ENCODE measurements around the gene CDH13.

Gene CDH13

DNA sequence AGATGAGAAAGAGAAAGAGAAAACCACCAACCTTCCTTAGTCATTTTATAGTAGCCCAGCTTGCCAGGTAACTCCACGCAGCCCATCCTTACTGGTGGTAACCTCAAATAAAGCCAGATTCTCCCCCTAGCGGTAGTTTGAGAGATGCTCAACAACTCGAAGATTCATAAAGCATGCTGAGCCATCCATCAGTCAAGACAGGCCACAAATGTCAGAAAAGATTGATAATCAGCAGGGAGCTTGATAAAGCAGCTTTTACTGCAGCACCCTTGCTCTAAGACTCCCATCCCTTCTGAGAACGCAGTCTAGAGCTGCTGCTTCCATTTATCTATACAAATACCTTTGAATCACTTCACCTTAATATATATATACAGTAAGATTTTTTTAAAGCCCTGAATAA lies 729.5 kb downstream of the CDH13 start:
- peak; percentile 52 for DNase-seq (ENCODE audit: low spot score)

DNA sequence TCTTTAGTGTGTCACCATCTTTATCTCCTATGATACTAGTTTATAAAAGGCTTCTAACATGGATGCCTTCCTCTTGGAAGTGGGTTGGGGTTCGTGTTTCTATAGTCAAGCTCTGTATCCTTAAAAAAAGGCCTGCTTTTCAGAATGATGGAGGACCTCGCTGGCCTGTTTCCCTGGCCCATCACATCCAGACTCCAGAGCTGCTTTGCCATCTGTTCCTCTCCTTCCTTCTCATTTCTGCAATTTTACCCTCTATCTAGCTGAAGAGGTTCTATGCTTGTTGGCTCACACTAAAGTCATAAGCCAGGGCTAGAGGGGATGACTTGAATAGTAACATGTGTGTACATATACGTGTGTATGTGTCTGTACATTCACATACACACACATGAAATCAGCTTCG lies 730.2 kb downstream of the CDH13 start:
- DNase-seq (ENCODE audit: low spot score), result no peak

DNA sequence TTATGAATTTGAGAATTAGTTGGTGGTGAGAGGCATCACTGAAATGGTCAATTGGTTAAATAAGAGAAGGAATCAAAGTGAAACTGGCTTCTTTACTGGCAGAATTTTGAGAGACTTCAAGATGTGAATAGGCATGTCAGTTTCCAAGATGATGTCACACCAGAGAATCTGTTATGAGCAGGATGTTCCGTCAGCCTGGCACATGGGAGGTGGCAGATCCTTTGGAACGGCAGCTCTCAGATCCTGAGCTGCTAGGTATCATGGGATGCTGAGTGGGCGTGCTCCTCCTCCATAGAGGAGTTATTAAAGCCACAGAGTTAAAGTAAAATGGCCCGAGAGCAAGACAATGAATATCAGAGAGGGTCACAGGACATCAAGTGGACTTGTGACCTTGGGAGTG lies 736.8 kb downstream of the CDH13 start:
- no peak for DNase-seq (ENCODE audit: low spot score)

DNA sequence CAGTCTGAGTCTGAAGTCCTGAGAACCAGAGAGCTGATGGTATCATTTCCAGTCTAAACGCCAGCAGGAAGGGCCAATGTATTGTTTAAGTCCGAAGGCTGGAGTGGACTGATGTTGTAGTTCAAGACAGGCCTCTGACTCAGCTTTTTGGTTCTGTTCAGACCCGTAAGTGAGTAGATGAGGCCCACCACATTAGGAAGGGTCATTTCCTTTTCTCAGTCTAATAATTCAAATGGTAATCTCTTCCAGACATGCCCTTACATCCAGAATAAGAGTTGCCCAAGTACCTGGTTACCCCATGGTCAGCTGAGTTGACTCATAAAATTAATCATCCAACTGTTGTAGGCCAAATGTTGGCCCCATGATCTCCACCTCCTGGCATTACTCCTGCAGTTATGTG lies 738.4 kb downstream of the CDH13 start:
- no peak for DNase-seq (ENCODE audit: low spot score)

DNA sequence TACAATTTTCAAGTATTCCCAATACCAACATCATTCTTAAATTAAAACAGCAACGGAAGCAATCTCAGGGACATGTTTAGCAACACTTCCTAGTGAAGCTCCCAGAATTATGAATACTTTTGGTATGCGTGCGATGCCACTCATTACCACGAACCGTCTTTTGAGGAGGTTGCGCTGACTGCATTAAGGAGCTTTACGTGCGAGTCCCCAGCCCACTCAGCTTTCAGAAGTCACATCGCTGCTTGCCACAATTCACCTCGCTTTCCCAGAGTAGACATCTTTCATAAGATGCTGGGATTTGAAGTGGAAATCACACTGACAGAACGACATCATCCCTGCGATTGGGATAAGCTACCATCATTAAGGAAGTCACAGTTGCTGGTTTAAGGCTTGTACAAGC lies 739.5 kb downstream of the CDH13 start:
- DNase-seq (ENCODE audit: low spot score), result no peak

DNA sequence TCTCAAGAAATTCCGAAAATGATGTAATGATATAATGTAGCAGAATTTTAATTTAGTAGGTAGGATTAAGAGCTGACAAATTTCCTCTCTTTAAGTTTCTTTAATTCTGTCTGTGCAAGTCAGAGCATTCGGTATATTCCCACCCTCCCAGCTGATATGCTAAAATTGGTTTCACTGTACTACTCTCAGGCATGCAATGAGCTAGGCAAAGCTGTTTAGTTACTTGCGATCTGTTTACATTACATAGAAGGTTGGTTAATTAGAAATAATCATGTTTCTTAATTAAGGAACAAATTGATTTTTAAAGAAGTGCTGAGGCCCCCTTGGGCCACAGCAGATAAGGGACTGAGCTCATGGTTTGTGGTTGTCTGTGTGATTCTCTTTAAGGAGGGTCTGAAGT lies 748.2 kb downstream of the CDH13 start:
- DNase-seq (ENCODE audit: low spot score), result no peak

DNA sequence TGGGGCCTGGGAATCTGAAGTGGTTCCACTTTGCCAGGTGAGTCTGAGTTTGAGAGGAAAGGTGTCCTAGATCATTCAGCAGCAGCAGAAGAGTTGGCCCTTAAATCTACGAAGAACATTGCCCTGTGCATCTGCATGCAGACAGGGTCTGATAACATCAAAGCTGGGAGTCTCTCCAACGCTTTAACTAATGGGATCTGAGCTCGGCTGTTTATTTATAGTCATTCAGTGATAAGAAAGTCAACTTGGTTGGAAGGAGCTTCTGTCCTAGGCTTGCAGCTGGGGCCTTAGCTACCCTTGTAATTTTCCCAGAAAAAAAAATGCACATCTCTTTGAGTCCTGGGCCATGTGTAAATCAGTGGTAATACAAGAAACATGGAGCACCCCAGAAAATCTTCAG lies 763.0 kb downstream of the CDH13 start:
- no peak for DNase-seq (ENCODE audit: low spot score)

DNA sequence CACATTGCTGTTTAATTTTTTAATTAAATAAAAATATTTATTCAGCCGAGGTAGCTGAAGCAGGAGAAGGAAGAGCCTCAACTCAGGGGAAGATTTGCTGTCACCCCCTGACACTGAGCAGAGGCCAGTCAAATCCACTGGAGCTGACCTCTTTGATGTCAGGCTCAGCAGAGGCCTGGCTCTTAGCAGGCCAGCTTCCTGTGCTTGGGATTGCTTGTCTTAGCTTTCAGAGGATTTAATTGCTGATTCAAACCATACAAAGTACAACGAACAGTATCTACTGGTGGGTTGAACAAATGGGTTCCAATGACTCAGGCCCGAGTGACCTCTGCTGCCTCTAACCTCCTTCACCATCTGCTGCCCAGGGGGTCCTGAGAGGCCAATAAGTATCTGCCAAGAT lies 764.0 kb downstream of the CDH13 start:
- DNase-seq (ENCODE audit: low spot score), result no peak

DNA sequence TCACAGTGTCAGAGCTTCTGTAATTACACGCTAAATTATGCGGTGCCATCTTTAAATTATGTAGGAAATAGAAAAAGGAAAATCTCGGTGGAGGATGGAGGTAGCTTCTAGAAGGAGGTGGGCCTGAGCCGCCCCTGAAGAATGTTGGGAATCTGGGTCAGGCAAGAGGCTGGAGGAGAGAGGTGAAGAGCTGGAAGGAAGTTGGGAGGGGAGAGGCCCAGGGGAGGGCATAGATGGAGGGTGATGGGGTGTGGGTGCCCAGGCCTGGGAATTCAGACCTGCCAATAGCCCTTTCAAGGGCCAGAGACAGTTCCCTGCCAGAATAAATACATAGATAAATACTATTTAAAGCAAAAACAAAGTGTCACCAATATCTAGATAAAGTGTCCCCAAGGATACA lies 766.0 kb downstream of the CDH13 start:
- DNase-seq (ENCODE audit: low spot score), result no peak

DNA sequence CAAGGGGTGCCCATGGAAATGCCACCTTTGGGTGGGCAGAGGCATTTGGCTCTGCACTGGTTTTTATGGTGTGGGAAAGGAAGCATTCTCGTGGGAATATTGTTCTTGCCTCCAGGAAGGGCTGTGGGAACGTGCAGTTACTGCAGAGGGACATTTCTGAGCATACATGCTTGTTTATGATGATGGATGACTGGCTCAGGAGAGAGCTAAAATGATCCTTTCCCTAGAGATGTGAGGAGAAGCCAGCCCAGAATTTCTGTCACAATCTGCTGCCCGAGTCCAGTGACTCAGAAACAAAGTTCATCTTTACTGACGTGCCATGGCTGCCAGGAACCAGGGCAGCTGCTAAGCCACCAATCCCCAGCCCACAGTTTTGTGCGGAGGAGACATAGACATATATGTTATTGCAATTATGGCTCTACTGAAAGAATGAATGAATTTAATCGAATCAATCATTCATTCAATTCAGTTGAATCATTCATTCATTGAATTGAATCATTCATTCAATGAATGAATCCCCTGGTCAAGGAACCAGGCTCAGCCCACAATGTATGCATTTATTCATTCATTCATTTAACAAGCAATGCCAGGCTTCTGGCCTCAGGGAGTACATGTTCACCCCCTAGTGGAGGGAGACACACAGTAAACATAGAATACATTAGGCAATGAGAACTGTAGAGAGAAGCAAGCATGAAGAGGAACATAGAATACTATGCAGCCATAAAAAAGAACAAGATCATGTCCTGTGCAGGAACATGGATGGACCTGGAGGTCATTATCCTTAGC lies 766.6 kb downstream of the CDH13 start:
- DNase-seq (ENCODE audit: low spot score), result no peak

DNA sequence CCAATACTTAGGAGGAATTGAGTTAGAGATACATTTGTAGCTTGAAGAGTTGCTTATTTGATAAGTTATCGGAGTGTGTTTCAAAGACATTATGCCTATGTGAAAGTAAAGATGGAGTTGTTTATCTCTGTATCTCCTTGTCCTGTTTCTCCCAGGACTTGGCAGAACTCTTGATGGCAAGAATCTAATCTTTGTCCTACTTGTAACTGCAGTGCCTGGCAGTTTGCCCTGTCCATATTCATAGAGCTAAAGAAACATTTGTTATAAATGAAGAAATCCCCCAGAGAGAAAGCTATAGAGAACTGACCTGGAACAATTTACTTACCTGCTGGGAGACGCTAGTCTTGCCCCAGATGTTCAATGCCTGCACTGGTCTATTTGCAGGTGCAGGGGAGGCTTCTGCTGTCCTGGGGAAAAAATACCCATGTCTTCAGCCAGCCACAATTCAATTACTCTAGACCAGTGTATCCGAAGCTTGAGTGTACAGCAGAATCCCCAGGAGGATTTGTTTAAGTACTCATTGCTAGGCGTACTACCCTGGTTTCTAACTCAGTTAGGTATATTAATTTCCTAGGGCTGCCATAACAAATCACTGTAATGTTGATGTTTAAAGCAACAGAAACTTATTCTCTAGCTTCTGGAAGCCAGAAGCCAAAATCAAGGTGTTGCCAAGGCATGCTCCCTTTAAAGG lies 771.0 kb downstream of the CDH13 start:
- no peak for DNase-seq (ENCODE audit: low spot score)

DNA sequence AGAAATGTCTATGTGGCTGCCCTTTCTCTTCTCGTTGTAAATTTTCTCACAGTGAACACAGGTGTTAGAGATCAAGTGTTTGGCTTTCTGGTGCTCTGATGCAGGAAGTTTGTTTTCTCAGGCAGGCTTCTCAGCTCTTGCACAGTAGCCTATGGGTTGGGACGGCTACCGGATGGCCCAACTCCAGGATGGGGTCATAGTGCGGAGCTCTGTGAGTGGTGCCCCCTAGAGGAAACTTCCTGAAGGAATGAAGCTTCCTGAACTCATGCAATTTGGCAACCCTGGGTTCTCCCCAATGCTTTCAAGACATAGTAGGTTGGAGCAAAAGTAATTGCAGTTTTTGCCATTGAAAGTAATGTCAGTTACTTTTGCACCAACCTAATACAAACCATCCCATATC lies 773.5 kb downstream of the CDH13 start:
- no peak for DNase-seq (ENCODE audit: low spot score)

DNA sequence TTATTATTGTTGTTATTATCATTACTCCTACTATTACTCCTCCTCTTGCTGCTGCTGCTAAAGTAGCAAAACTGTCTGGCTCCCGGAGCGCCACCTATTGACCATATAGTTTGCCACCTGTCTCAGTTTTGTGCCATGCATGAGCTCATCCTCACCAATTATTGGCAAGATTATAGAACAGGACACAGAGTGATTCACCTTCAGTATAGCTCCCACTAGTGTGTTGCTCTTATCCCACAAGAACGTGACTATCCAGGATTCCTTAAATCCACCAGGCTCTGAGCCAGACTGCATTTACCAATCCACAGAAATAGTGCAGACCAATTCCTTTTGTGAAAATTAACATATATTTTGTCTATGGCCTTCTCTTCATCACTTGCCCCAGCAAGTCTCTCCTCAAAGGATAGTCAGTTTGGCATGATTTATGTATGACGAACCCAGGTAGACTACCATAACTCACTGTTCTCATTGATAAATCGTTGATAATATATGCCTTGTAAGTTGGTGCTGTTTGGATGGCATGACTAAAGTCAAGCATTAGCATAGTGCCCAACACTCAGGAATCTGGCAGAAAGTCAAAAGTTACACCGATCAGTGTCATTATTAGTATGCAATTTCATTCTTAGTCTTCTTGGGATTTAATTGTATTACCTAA lies 775.5 kb downstream of the CDH13 start:
- DNase-seq (ENCODE audit: low spot score), result peak; percentile 29

DNA sequence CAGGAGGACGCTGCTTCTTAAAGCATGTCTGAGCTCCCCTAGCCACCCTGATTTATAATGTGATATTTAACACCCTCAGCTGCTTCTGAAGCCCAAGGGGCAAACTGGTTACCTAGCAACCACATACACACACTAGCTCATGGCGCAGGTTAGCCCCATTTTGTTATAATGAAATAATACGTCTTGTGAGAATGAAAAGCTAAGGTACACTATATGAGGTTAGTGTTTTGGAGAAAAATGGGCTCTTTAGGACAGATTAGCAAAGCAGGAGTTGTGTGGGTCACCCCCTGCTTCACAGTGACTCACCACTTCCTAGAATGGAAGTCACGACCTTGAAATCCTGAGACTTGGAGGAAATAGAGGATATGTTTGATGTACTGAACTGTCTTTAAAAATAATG lies 776.2 kb downstream of the CDH13 start:
- DNase-seq (ENCODE audit: low spot score), result peak; percentile 50

DNA sequence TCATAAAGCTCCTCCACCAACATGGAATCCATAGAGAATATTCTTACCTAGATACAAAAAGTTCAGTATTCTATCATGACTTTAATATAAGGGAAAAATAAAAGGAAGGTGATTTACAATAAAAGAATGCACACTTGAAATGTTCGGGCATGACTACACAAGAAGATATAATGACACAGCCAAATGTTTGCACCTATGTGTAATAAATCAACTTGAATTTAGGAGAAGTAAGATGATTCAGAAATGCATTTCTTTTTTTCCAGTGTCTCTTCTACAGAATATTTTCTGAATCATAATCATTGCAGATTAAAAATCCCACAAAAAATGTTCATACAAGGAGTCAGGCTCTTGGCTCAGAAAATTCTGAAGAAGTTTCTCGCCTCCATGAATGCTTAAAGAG lies 777.0 kb downstream of the CDH13 start:
- peak; percentile 71 for DNase-seq (ENCODE audit: low spot score)

DNA sequence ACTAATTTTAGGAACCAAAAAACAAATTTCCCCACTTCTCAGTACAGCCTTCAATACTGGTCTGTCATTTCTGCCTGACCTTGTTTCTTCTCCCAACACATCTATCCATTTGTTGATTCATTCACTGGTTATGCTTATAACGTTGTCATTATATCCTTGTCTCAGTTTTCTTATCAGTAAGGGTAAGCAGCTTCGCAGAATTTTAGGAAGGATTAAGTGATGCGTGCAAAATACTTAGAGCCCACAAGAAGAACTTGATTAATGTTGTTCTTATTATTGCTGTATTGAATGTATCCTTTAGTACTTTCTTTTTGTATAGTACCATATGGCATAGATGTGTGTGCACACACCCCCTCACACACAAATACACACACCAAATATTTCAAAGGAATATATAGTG lies 777.5 kb downstream of the CDH13 start:
- no peak for DNase-seq (ENCODE audit: low spot score)

DNA sequence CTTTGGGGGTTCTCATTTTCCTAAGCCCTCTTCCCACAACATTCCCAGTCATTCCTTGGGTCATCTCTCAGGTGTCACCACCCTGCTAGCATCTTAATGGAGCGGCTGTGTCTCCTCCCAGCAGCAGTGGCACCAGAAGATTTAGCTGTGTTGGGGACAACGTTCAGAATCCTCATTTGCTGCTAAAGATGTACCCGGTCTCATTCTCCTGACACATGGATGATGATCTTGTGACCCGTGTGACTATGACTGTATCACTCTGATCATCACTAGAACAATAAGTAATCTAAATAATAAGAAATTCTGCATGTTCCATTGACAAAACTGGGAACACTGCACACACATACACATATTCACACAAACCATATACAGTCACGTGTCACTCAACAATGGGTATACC lies 781.2 kb downstream of the CDH13 start:
- DNase-seq (ENCODE audit: low spot score), result no peak

DNA sequence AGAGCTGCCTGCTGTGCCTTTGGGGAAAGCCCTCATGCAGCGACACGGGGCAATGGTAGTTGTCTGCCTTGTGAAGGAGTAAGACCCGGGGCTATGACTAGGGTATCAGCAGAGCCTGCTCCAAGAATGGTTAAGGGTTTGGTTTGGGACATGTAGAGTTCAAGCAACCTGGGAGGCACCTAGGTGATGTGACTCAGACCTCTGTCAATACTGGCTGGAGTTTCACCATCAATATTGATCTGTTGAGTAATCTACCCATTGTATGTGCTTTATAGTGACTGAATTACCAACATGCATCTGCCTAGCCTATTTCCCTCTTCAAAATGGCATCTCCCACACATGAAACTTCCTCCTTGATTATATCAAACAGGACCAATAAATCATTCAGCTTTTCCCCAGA lies 782.6 kb downstream of the CDH13 start:
- DNase-seq (ENCODE audit: low spot score), result no peak

DNA sequence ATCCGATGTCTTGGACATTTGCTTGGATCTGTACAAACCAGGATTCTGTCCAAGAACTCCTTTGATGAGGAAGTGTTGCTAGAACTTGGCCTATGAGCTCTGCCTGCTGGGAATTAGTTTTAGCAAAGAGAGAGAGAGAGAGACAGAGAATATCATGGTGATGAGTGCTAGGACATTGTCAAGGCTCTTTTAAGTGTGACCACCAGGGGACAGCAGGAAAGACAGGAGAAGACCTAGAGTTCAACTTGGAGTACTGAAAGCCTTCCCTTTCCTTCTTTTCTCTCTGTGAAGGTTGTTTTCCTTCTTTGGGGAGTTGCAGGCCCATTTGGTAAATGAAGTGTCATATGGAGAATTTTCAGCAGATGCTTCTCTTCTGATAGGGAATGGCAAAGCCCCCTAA lies 791.8 kb downstream of the CDH13 start:
- no peak for DNase-seq (ENCODE audit: low spot score)

DNA sequence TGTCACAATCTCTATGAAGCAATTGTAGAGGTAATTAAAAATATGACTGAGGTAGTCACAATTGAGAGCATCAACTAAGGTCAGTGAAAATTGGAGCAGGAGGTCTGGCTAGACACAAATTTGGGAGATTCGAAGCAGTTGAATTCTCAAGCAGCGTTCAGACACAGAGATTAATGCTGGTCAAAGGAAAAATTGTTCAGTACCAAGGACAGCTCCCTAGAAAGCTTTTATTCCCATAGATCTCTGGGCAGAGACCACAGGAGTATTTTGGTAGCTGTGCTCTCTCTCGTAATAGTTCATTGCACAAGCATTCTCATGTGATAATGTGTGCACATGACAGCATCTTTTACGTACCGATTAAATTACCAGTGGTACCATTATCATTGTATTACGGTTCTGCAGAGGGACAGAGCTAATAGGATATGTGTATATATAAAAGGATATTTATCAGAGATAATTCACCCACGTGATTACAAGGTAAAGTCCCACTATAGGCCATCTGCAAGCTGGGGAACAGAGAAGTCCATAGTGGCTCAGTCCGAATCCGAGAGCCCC lies 793.5 kb downstream of the CDH13 start:
- DNase-seq (ENCODE audit: low spot score), result peak; percentile 40

DNA sequence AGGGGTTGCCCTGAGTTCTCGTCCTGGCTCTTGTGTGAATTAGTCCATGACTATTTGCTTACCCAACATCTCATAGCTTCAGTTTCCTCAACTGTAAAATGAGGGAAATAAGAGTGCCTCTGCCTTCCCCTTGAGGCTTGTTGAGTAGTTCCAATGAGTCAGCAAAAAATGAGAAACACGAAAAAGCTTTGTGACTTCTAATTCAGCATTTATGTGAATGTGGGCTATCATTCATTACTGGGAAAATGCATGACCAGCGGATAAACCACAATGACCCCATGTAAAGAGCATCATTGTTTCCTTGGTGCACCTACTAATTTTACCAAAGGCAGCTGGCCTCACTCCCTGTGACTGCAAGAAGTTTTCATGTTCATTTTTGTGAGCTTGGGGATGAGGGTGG lies 806.4 kb downstream of the CDH13 start:
- peak; percentile 19 for DNase-seq (ENCODE audit: low spot score)

DNA sequence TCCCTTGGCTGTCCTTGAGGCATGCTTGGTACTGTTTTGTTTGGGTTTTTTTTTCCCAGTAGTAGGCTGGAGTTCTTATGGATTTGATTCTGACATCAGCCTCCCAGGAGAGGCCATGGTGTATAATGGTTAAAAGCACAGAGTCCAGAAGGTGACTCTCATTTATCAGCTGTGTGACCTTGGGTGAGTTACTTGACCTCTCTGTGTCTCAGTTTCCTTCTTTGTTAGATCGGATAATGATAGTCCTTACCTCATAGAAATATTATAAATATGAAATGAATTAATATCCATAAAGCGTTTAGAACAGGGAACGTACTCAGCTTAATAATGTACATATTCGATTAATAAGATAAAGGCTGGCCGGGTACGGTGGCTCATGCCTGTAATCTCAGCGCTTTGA lies 810.3 kb downstream of the CDH13 start:
- no peak for DNase-seq (ENCODE audit: low spot score)

DNA sequence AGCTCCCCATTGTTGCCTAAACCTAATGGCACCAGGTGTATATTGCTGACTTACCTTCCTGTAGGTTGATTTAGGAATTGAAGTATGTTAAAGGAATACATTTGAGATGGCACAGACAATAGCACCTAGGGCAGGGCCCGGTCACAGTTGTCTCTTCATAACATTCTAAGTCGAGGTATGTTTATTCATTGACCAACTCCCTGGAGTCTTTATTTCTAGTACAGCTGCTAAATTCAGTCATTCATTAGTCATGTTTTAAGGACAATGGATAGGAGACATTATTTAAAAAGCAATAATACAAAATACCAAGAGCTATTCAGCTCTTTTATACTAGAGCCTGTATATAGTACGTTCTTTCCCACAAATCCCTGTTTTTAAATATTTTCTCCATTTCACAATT lies 811.6 kb downstream of the CDH13 start:
- no peak for DNase-seq (ENCODE audit: low spot score)
